H1 (cell line): Measurements from ENCODE around the gene ARL3. TPM values are rescaled to one million over a fixed set of nuclear protein-coding genes. Genes with fewer than 3 reads are reported as not detected.

Source experiments
- CTCF ChIA-PET: fragments of 300-600 bp; sonication (Branson Sonifier 250); formaldehyde crosslinking; loops from one replicate; lab custom pipeline; 2021; ENCODE audit not compliant: partially characterized antibody; lab: Charles Lee
- POLR2A ChIA-PET: fragments of 300-600 bp; sonication (Branson Sonifier 250); formaldehyde crosslinking; loops from one replicate; lab custom pipeline; 2021; ENCODE audit warnings: inconsistent platforms; ENCODE audit not compliant: partially characterized antibody; lab: Charles Lee
- DNase-seq, 2 experiments: peaks; one replicate each; pipeline versions ENCODE4 v3.0.0 to v3.0.0-alpha.2; 2010 to 2022; ENCODE audit warnings: low spot score in 2 of 2, low read depth in 1 of 2, mixed read lengths in 1 of 2
- FAIRE-seq: peaks from 2 replicates; lab custom pipeline; 2011; peaks lifted over from hg19 to GRCh38; lab: Jason Lieb, UNC
- H2AFZ ChIP-seq: 2 replicates; pipeline ENCODE4 v1.8.1; 2012; ENCODE audit warnings: low read length, inconsistent platforms
- H2AK5ac ChIP-seq: 2 replicates; pipeline ENCODE4 v1.6.1; 2013; ENCODE audit warnings: low read depth, low read length
- H2BK120ac ChIP-seq: replicated peaks from 2 replicates; pipeline ENCODE3; 2013; ENCODE audit warnings: low read depth, low read length, inconsistent platforms
- H2BK12ac ChIP-seq: 2 replicates; pipeline ENCODE4 v1.6.1; 2013; ENCODE audit warnings: low read depth, low read length
- H2BK15ac ChIP-seq: 2 replicates; pipeline ENCODE4 v1.6.1; 2013; ENCODE audit warnings: low read length
- H2BK20ac ChIP-seq: 2 replicates; pipeline ENCODE4 v1.6.1; 2013; ENCODE audit warnings: low read length
- H2BK5ac ChIP-seq: 2 replicates; pipeline ENCODE4 v1.6.1; 2013; ENCODE audit warnings: low read depth, low read length
- H3K14ac ChIP-seq: 2 replicates; pipeline ENCODE4 v1.6.1; 2013; ENCODE audit warnings: inconsistent platforms; ENCODE audit not compliant: insufficient read length
- H3K18ac ChIP-seq: 2 replicates; pipeline ENCODE4 v1.6.1; 2013; ENCODE audit warnings: low read length; ENCODE audit errors: extremely low read depth
- H3K23ac ChIP-seq: 2 replicates; pipeline ENCODE4 v1.6.1; 2013; ENCODE audit warnings: inconsistent platforms; ENCODE audit not compliant: insufficient read length
- H3K23me2 ChIP-seq: 2 replicates; pipeline ENCODE4 v1.6.1; 2013; ENCODE audit warnings: low read depth, low read length
- H3K27ac ChIP-seq: 2 replicates; pipeline ENCODE4 v1.6.1; 2011; ENCODE audit warnings: low read depth, low read length, inconsistent platforms
- H3K27me3 ChIP-seq, 4 experiments: replicated peaks in 1 of 4; 1 replicate in 1 of 4; 2 replicates in 3 of 4; pipeline versions ENCODE4 v1.6.1 to v1.8.1; 2011 to 2013; ENCODE audit warnings: low read length in 3 of 4, mild to moderate bottlenecking in 3 of 4, inconsistent platforms in 2 of 4, mixed read lengths in 2 of 4, moderate library complexity in 1 of 4; ENCODE audit not compliant: control insufficient read depth in 3 of 4, insufficient read depth in 3 of 4; ENCODE audit errors: extremely low read depth in 1 of 4
- H3K36me3 ChIP-seq, 4 experiments: 2 replicates each; pipeline versions ENCODE4 v1.6.1 to v1.8.1; 2011 to 2013; ENCODE audit warnings: mild to moderate bottlenecking in 4 of 4, low read length in 3 of 4, moderate library complexity in 2 of 4, control low read depth in 1 of 4, inconsistent platforms in 1 of 4; ENCODE audit not compliant: insufficient read depth in 4 of 4, control insufficient read depth in 2 of 4
- H3K4ac ChIP-seq: replicated peaks from 2 replicates; pipeline ENCODE3; 2013; ENCODE audit warnings: low read length, low read depth, mixed read lengths, inconsistent platforms; ENCODE audit not compliant: insufficient read length
- H3K4me1 ChIP-seq, 4 experiments: replicated peaks in 1 of 4; 1 replicate in 1 of 4; 2 replicates in 3 of 4; pipeline versions ENCODE4 v1.6.1 to v1.8.1; 2011 to 2013; ENCODE audit warnings: low read length in 3 of 4, inconsistent platforms in 2 of 4, mixed read lengths in 1 of 4; ENCODE audit not compliant: insufficient read depth in 4 of 4, control insufficient read depth in 3 of 4
- H3K4me2 ChIP-seq, 2 experiments: 2 replicates each; pipeline versions ENCODE4 v1.6.1 to v1.8.1; 2011 to 2013; ENCODE audit warnings: low read depth in 2 of 2, low read length in 2 of 2, control low read depth in 1 of 2, inconsistent platforms in 1 of 2, mild to moderate bottlenecking in 1 of 2; ENCODE audit not compliant: insufficient read depth in 1 of 2
- H3K4me3 ChIP-seq, 4 experiments: fragments of 200-600, 300-600 bp in 1 of 4; sonication (generic), shearing (Covaris generic), sonication (Bioruptor Twin) in 1 of 4; 2 replicates each; pipeline versions ENCODE4 v1.5.1 to v1.8.1; 2011 to 2016; ENCODE audit warnings: low read length in 4 of 4, low read depth in 3 of 4, control low read depth in 2 of 4, inconsistent platforms in 2 of 4, mild to moderate bottlenecking in 2 of 4, mixed read lengths in 1 of 4, moderate library complexity in 1 of 4; ENCODE audit not compliant: insufficient read depth in 2 of 4; ENCODE audit errors: extremely low read depth in 1 of 4
- H3K56ac ChIP-seq: replicated peaks from 2 replicates; pipeline ENCODE3; 2013; ENCODE audit warnings: low read depth, mild to moderate bottlenecking, mixed read lengths, low read length, inconsistent platforms; ENCODE audit not compliant: insufficient read length
- H3K79me1 ChIP-seq: 2 replicates; pipeline ENCODE4 v1.6.1; 2013; ENCODE audit warnings: low read depth, low read length, control low read depth
- H3K79me2 ChIP-seq, 2 experiments: 2 replicates each; pipeline versions ENCODE4 v1.6.1 to v1.8.1; 2012 to 2013; ENCODE audit warnings: low read length in 2 of 2, mild to moderate bottlenecking in 2 of 2, inconsistent platforms in 1 of 2; ENCODE audit not compliant: insufficient read depth in 2 of 2, control insufficient read depth in 1 of 2
- H3K9ac ChIP-seq, 4 experiments: replicated peaks in 1 of 4; 1 replicate in 1 of 4; 2 replicates in 3 of 4; pipeline versions ENCODE4 v1.6.1 to v1.8.1; 2011 to 2013; ENCODE audit warnings: low read depth in 3 of 4, low read length in 3 of 4, control low read depth in 2 of 4, mild to moderate bottlenecking in 2 of 4, moderate library complexity in 2 of 4, inconsistent platforms in 1 of 4; ENCODE audit errors: extremely low read depth in 1 of 4
- H3K9me3 ChIP-seq, 2 experiments: 2 replicates each; pipeline versions ENCODE4 v1.6.1 to v1.8.1; 2012 to 2013; ENCODE audit warnings: mild to moderate bottlenecking in 2 of 2, moderate library complexity in 2 of 2, control low read depth in 1 of 2, inconsistent platforms in 1 of 2, low read depth in 1 of 2, low read length in 1 of 2, mixed read lengths in 1 of 2; ENCODE audit not compliant: insufficient read depth in 2 of 2
- H4K20me1 ChIP-seq, 2 experiments: replicated peaks in 1 of 2; 2 replicates each; pipeline versions ENCODE3 to v1.8.1; 2011 to 2013; ENCODE audit warnings: inconsistent platforms in 2 of 2, low read length in 2 of 2, mild to moderate bottlenecking in 1 of 2; ENCODE audit not compliant: insufficient read depth in 2 of 2, control insufficient read depth in 1 of 2
- H4K5ac ChIP-seq: 2 replicates; pipeline ENCODE4 v1.6.1; 2013; ENCODE audit warnings: low read length, low read depth, mixed read lengths, inconsistent platforms; ENCODE audit not compliant: insufficient read length
- H4K8ac ChIP-seq: 2 replicates; pipeline ENCODE4 v1.8.0; 2013; ENCODE audit warnings: mild to moderate bottlenecking, moderate library complexity, low read length, inconsistent platforms; ENCODE audit not compliant: insufficient read depth; ENCODE audit errors: extremely low read depth
- H4K91ac ChIP-seq: replicated peaks from 2 replicates; pipeline ENCODE3; 2013; ENCODE audit warnings: low read length, mixed read lengths, inconsistent platforms; ENCODE audit not compliant: insufficient read length
- SAP30 ChIP-seq: fragments of 300-600 bp; sonication (generic); IDR thresholded peaks from 2 replicates; pipeline ENCODE4 v1.7.1; 2012; ENCODE audit warnings: low read length, moderate library complexity, mild to moderate bottlenecking, inconsistent platforms; ENCODE audit not compliant: insufficient read depth, insufficient replicate concordance
- WGBS, 2 experiments: shearing (Covaris generic) in 1 of 2; methylation state at CpG; one replicate each; pipeline versions ENCODE4 v1.1.6 to v1.1.7; 2013 to 2015; ENCODE audit warnings: low lambda C conversion rate in 2 of 2, mixed read lengths in 2 of 2, inconsistent platforms in 1 of 2, low coverage in 1 of 2, missing lambda C conversion rate in 1 of 2; ENCODE audit not compliant: insufficient replicate concordance in 2 of 2, insufficient coverage in 1 of 2, insufficient read length in 1 of 2; ENCODE audit errors: extremely low coverage in 1 of 2, missing lambda C conversion rate in 1 of 2; 5-methylcytosine and 5-hydroxymethylcytosine counted together
- polyA plus RNA-seq, 7 experiments: library from polyadenylated mRNA; depleted of rRNA in 3 of 7; stranded (reverse) in 5 of 7; unstranded in 2 of 7; fragments of >200 nt in 5 of 7; fragments of 200-250 nt in 2 of 7; gene quantifications; 1 replicate in 5 of 7; 2 replicates in 1 of 7; 4 replicates in 1 of 7; pipeline versions ENCODE4 v1.2.1 to v1.2.3, GENCODE V29; 2011 to 2013; ENCODE audit warnings: missing spikeins in 2 of 7, mixed read lengths in 2 of 7
- total RNA-seq: library from RNA; stranded (reverse); fragmentation: NEBNext Ultra II Directional; extraction: Animal tissue kit (Norgen Biotek cat#: 25700); gene quantifications from 2 replicates; pipeline ENCODE4 v1.2.1, GENCODE V29; 2021

Gene ARL3
- total and polyA plus RNA-seq, 2 of the 8 experiments (the other 6 are each of a cell fraction or from before 2014, with no cell fraction given): 8.8 to 16.2 TPM

- peaks cover 0 to 15% of the 10 kb centered on the region in 2 experiments; a peak in 2 of 4 replicates for H3K79me2 ChIP-seq
- 45% methylated on average over 7 of the region's 7 CpGs; no CpG with 5 or more reads in 1 of the 2 experiments for WGBS, 2 experiments
- ChIA-PET CTCF (interaction anchor here (1.1 to 1.2 kb wide), 2 partner anchors 9 to 26 kb away, joined by 3 to 4 read pairs; no protein-coding TSS in a partner anchor), POLR2A (interaction anchor here (0.9 to 5.6 kb wide), 6 partner anchors 9 to 73 kb away, joined by 3 to 51 read pairs (median 8); partner anchors contain the start of genes ARL3 and SFXN2)
- H4K8ac ChIP-seq: no peak overlapping the region
- H3K27me3 ChIP-seq: no peaks in the 10 kb centered on the region
- H4K5ac ChIP-seq: no peak overlapping the region
- H2BK5ac ChIP-seq: no peak overlapping the region
- H3K23me2 ChIP-seq: peaks cover 27% of the 10 kb centered on the region; the same call in 1 of the 2 replicates
- peak overlapping the region; percentile 70 to 81 for H3K4me2 ChIP-seq
- no peak overlapping the region for H3K27ac ChIP-seq
- no peak overlapping the region for H2BK20ac ChIP-seq
- no peak overlapping the region for H2AFZ ChIP-seq
- no peak overlapping the region for H2AK5ac ChIP-seq
- no peak overlapping the region for H3K18ac ChIP-seq
- DNase-seq (no peak), FAIRE-seq (no peak)
- H3K14ac ChIP-seq: no peak overlapping the region
- H3K56ac ChIP-seq: no peak overlapping the region
- H4K20me1 ChIP-seq: peaks cover 4% of the 10 kb centered on the region in 2 experiments
- H3K23ac ChIP-seq: no peak overlapping the region
- H3K4me1 ChIP-seq: peaks cover under 1 to 9% (median 7%) of the 10 kb centered on the region in 4 experiments; a peak in 6 of 7 replicates
- no peaks in the 10 kb centered on the region for H3K36me3 ChIP-seq
- H2BK120ac ChIP-seq: no peak overlapping the region
- H4K91ac ChIP-seq: no peak overlapping the region
- no peak overlapping the region; a peak in 2 of 7 replicates for H3K9ac ChIP-seq
- no peak overlapping the region for H2BK12ac ChIP-seq
- peak overlapping the region; percentile 25; the same call in 1 of the 2 replicates for H2BK15ac ChIP-seq
- H3K4me3 ChIP-seq: peak overlapping the region; percentile 40 to 81 (median 63)
- H3K9me3 ChIP-seq: no peaks in the 10 kb centered on the region
- peaks cover 2% of the 10 kb centered on the region; the same call in 1 of the 2 replicates for H3K79me1 ChIP-seq
- H3K4ac ChIP-seq: no peak overlapping the region
- no peak for TF ChIP-seq SAP30
Observed at GRCh38 chr10:102641402-102641801, 72.8 kb downstream of the ARL3 start.
